DMS79 treated with DMSO at 0.1 percent for 48 hours (cell line): ENCODE data around the gene MRPL45.

Experiments
- DNase-seq: peaks from one replicate; lab custom pipeline; 2025; lab: John Stamatoyannopoulos, UW

The MRPL45 gene

GRCh38 chr17:38349097-38349730 is 52.2 kb downstream of the MRPL45 start:
- DNase-seq: peak; percentile 82

GRCh38 chr17:38350035-38350434 is 53.1 kb downstream of the MRPL45 start:
- DNase-seq: no peak

GRCh38 chr17:38351412-38352222 is 54.6 kb downstream of the MRPL45 start, which contains the start of gene SOCS7:
Gene SOCS7, plus strand, starts transcription at chr17:38351844. Its CDS starts 209 bp downstream, at chr17:38352053.
- peak; percentile 91 for DNase-seq

- DNase-seq: no peak
These were observed 55.5 kb downstream of the MRPL45 start for GRCh38 chr17:38352245-38353085.

- DNase-seq: no peak
These were observed 56.2 kb downstream of the MRPL45 start for GRCh38 chr17:38353086-38353604.

GRCh38 chr17:38353668-38354067 is 56.7 kb downstream of the MRPL45 start:
- DNase-seq: no peak

- DNase-seq: no peak
These were observed 57.5 kb downstream of the MRPL45 start for GRCh38 chr17:38354466-38354865.

GRCh38 chr17:38355251-38355650 is 58.3 kb downstream of the MRPL45 start:
- DNase-seq: no peak

- no peak for DNase-seq
These were observed 60.6 kb downstream of the MRPL45 start for GRCh38 chr17:38357486-38358123.

GRCh38 chr17:38358586-38359513 is 61.9 kb downstream of the MRPL45 start:
- peak; percentile 21 for DNase-seq

GRCh38 chr17:38361694-38362465 is 64.9 kb downstream of the MRPL45 start:
- no peak for DNase-seq

- no peak for DNase-seq
These were observed 66.0 kb downstream of the MRPL45 start for GRCh38 chr17:38363016-38363415.

- DNase-seq: no peak
These were observed 67.8 kb downstream of the MRPL45 start for GRCh38 chr17:38364741-38365140.

GRCh38 chr17:38369124-38369886 is 72.3 kb downstream of the MRPL45 start:
- no peak for DNase-seq
